Endothelial cell of umbilical vein (primary cell): ENCODE data around the gene RAB11FIP3. TPM values are rescaled to one million over a fixed set of nuclear protein-coding genes. Genes with fewer than 3 reads are reported as not detected.

ENCODE experiments used
- BruUV-seq: library from RNA; stranded (reverse); fragments of 400-500 nt; replicated peaks from 2 replicates; lab custom pipeline; 2021; lab: Mats Ljungman, UMichigan
- CTCF ChIA-PET: fragments of 300-600, 350-600 bp; sonication (Branson Sonifier 250); formaldehyde crosslinking; loops from one replicate; lab custom pipeline; 2021; ENCODE audit warnings: antibody characterized with exemption, inconsistent platforms; lab: Charles Lee
- POLR2A ChIA-PET: fragments of 300-600, 350-600 bp; sonication (Branson Sonifier 250); formaldehyde crosslinking; loops from one replicate; lab custom pipeline; 2021; ENCODE audit warnings: antibody characterized with exemption, inconsistent platforms; lab: Charles Lee
- DNase-seq: peaks from one replicate; pipeline ENCODE4 v3.0.0-alpha.2; 2011; ENCODE audit warnings: low read depth, low spot score
- FAIRE-seq: peaks from 2 replicates; lab custom pipeline; 2011; peaks lifted over from hg19 to GRCh38; lab: Jason Lieb, UNC
- H2AFZ ChIP-seq: 2 replicates; pipeline ENCODE4 v1.6.0; 2012; ENCODE audit warnings: low read depth, low read length, control low read depth, inconsistent platforms
- H3K27ac ChIP-seq: 2 replicates; pipeline ENCODE4 v1.5.1; 2011; ENCODE audit warnings: low read depth, mild to moderate bottlenecking, control low read depth, low read length, moderate library complexity; ENCODE audit not compliant: insufficient read depth
- H3K27me3 ChIP-seq, 2 experiments: 2 replicates each; pipeline versions ENCODE4 v1.6.0 to v1.6.1; 2011; ENCODE audit warnings: low read length in 2 of 2, mixed read lengths in 1 of 2; ENCODE audit not compliant: control insufficient read depth in 2 of 2, insufficient read depth in 2 of 2
- H3K36me3 ChIP-seq, 2 experiments: 2 replicates in 1 of 2; 3 replicates in 1 of 2; pipeline ENCODE4 v1.5.1; 2011; ENCODE audit warnings: low read length in 2 of 2, mild to moderate bottlenecking in 1 of 2, moderate library complexity in 1 of 2; ENCODE audit not compliant: control insufficient read depth in 2 of 2, insufficient read depth in 2 of 2; ENCODE audit errors: extremely low read depth in 1 of 2
- H3K4me1 ChIP-seq: 3 replicates; pipeline ENCODE4 v1.5.1; 2011; ENCODE audit warnings: mild to moderate bottlenecking, low read length; ENCODE audit not compliant: control insufficient read depth, insufficient read depth; ENCODE audit errors: extremely low read depth
- H3K4me2 ChIP-seq: 2 replicates; pipeline ENCODE4 v1.6.1; 2011; ENCODE audit warnings: low read length, control low read depth, mixed read lengths; ENCODE audit not compliant: insufficient read depth
- H3K4me3 ChIP-seq, 3 experiments: fragments of 200-600 bp in 1 of 3; sonication (generic), shearing (Covaris generic) in 1 of 3; replicated peaks in 1 of 3; 2 replicates each; pipeline ENCODE4 v1.5.1; 2011 to 2016; ENCODE audit warnings: control low read depth in 3 of 3, low read length in 3 of 3, mild to moderate bottlenecking in 2 of 3, inconsistent platforms in 1 of 3, low read depth in 1 of 3, moderate library complexity in 1 of 3; ENCODE audit not compliant: insufficient read depth in 1 of 3
- H3K79me2 ChIP-seq: 2 replicates; pipeline ENCODE4 v1.6.0; 2012; ENCODE audit warnings: low read length, inconsistent platforms; ENCODE audit not compliant: control insufficient read depth, insufficient read depth
- H3K9ac ChIP-seq: replicated peaks from 2 replicates; pipeline ENCODE3; 2011; ENCODE audit warnings: low read length, control low read depth; ENCODE audit not compliant: insufficient read depth; ENCODE audit errors: extremely low read depth
- H3K9me1 ChIP-seq: replicated peaks from 3 replicates; pipeline ENCODE4 v1.6.0; 2011; ENCODE audit warnings: mild to moderate bottlenecking, low read length; ENCODE audit not compliant: control insufficient read depth, insufficient read depth; ENCODE audit errors: extremely low read depth
- H3K9me3 ChIP-seq: replicated peaks from 2 replicates; pipeline ENCODE4 v1.5.1; 2012; ENCODE audit warnings: low read length, inconsistent platforms; ENCODE audit not compliant: control insufficient read depth, insufficient read depth
- H4K20me1 ChIP-seq: replicated peaks from 2 replicates; pipeline ENCODE3; 2011; ENCODE audit warnings: mild to moderate bottlenecking, low read length; ENCODE audit not compliant: control insufficient read depth, insufficient read depth; ENCODE audit errors: extremely low read depth
- CTCF ChIP-seq, 2 donors: IDR thresholded peaks; 1 replicate in 1 of 2; 2 replicates in 1 of 2; pipeline ENCODE4 v1.5.1; 2011; ENCODE audit warnings: low read length in 2 of 2, mild to moderate bottlenecking in 2 of 2, moderate library complexity in 2 of 2, control low read depth in 1 of 2, inconsistent platforms in 1 of 2, low read depth in 1 of 2; ENCODE audit not compliant: insufficient read depth in 1 of 2; ENCODE audit errors: extremely low read depth in 1 of 2
- EZH2 ChIP-seq: IDR thresholded peaks from 2 replicates; pipeline ENCODE4 v1.6.1; 2012; ENCODE audit warnings: borderline replicate concordance, low read depth, mild to moderate bottlenecking, moderate library complexity, low read length, inconsistent platforms; ENCODE audit not compliant: severe bottlenecking
- FOS ChIP-seq: IDR thresholded peaks from 2 replicates; pipeline ENCODE4 v1.6.1; 2011; ENCODE audit warnings: mild to moderate bottlenecking, low read length, moderate library complexity, borderline replicate concordance; ENCODE audit not compliant: insufficient read depth
- GATA2 ChIP-seq: IDR thresholded peaks from 2 replicates; pipeline ENCODE4 v1.7.0; 2011; ENCODE audit warnings: low read depth, mild to moderate bottlenecking, moderate library complexity, mixed read lengths, low read length; ENCODE audit not compliant: insufficient read length, insufficient read depth
- JUN ChIP-seq: IDR thresholded peaks from 2 replicates; pipeline ENCODE4 v1.6.1; 2011; ENCODE audit warnings: borderline replicate concordance, low read depth; ENCODE audit not compliant: insufficient read length, insufficient read depth
- MYC ChIP-seq: IDR thresholded peaks from one replicate; pipeline ENCODE4 v1.6.1; 2011; ENCODE audit warnings: mild to moderate bottlenecking, low read depth, low read length
- POLR2A ChIP-seq: IDR thresholded peaks from 2 replicates; pipeline ENCODE4 v1.6.1; 2012; ENCODE audit warnings: low read depth, mild to moderate bottlenecking, control low read depth, low read length
- dilution Hi-C: fragments of 300-500 bp; cut with MboI; formaldehyde crosslinking; loops from one replicate; pipeline ENCODE4 v1.15.0; 2019; ENCODE audit warnings: low sequenced_read_pairs; ENCODE audit not compliant: extremely low pct_ligation_motif_present
- intact Hi-C: fragments of 100-400 bp; cut with micrococcal nuclease; formaldehyde crosslinking; loops from one replicate; pipeline ENCODE4 v1.10.0; 2022
- polyA plus RNA-seq, 4 experiments: library from polyadenylated mRNA; depleted of rRNA in 3 of 4; stranded (reverse) in 3 of 4; unstranded in 1 of 4; fragments of >200 nt; gene quantifications; 2 replicates each; pipeline versions ENCODE4 v1.2.1 to v1.2.3, GENCODE V29; 2011 to 2012; ENCODE audit warnings: missing spikeins in 1 of 4
- total RNA-seq: library from RNA; stranded (reverse); gene quantifications from 2 replicates; pipeline ENCODE4 v1.2.3, GENCODE V29; 2021
- TF ChIP-seq, protein P1 (sequence below): IDR thresholded peaks from 2 replicates; pipeline ENCODE4 v1.6.1; 2011; ENCODE audit not compliant: insufficient read depth, insufficient read length

RAB11FIP3 gene
- total and polyA plus RNA-seq, 2 donors (not counting 3 experiments of a cell fraction or from before 2014, with no cell fraction given) = 20.5 to 75.9 TPM

- Histone ChIP-seq H2AFZ (no peak overlapping the region), H3K36me3 (peaks cover 0 to 7% of the 10 kb centered on the region in 2 experiments), H3K79me2 (peaks cover 5% of the 10 kb centered on the region), H3K9me3 (no peaks in the 10 kb centered on the region), H4K20me1 (no peaks in the 10 kb centered on the region), H3K9ac (no peak overlapping the region), H3K27ac (no peak overlapping the region), H3K9me1 (no peaks in the 10 kb centered on the region), H3K4me1 (peaks cover 13% of the 10 kb centered on the region), H3K4me3 (no peak overlapping the region), H3K4me2 (no peak overlapping the region), H3K27me3 (no peaks in the 10 kb centered on the region)
- FAIRE-seq = no peak
- intact Hi-C loops = no loop called here
- dilution Hi-C loops = no loop called here
- CTCF ChIA-PET = interaction anchor here (0.8 to 1.3 kb wide), 2 partner anchors 17 to 34 kb away, joined by 3 to 8 read pairs; partner anchors contain the start of gene PGAP6
- POLR2A ChIA-PET = interaction anchor here (0.8 kb wide), 1 partner anchor 16 kb away, joined by 10 read pairs; no protein-coding TSS in a partner anchor
- TF ChIP-seq CTCF (IDR thresholded peaks at IDR 0.05; ENCODE audit: extremely low read depth in 1 of 2, insufficient read depth in 1 of 2, low read depth in 1 of 2, low read length in 2 of 2) (no peak), JUN (no peak), MYC (no peak), FOS (no peak), POLR2A (no peak), GATA2 (no peak), EZH2 (no peak)
- TF ChIP-seq, protein P1, sequence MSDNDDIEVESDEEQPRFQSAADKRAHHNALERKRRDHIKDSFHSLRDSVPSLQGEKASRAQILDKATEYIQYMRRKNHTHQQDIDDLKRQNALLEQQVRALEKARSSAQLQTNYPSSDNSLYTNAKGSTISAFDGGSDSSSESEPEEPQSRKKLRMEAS = no peak
- BruUV-seq = no TSS peak
- DNase-seq = no peak
These were observed 26.7 kb upstream of the RAB11FIP3 start for GRCh38 chr16:398561-399339.
